HEK293T (cell line): ENCODE data around the gene NOXA1.

Experiments used
- ARNT ChIP-seq: fragments of 450-650 bp; IDR thresholded peaks from 2 replicates; pipeline ENCODE4 v1.6.1; 2017; ENCODE audit warnings: mild to moderate bottlenecking
- BHLHE40 ChIP-seq: fragments of 450-650 bp; IDR thresholded peaks from 2 replicates; pipeline ENCODE4 v1.6.1; 2016; ENCODE audit warnings: mild to moderate bottlenecking, moderate library complexity, borderline replicate concordance
- CTBP1 ChIP-seq: fragments of 450-650 bp; IDR thresholded peaks from 2 replicates; pipeline ENCODE4 v1.6.1; 2016; ENCODE audit warnings: borderline replicate concordance
- ELF4 ChIP-seq: fragments of 450-650 bp; IDR thresholded peaks from 2 replicates; pipeline ENCODE4 v1.6.1; 2017; ENCODE audit warnings: antibody characterized with exemption
- FOXA1 ChIP-seq: fragments of 450-650 bp; IDR thresholded peaks from 2 replicates; pipeline ENCODE4 v1.6.1; 2016; ENCODE audit warnings: mild to moderate bottlenecking
- FOXM1 ChIP-seq: fragments of 450-650 bp; IDR thresholded peaks from 2 replicates; pipeline ENCODE4 v1.6.1; 2017; ENCODE audit warnings: mild to moderate bottlenecking, borderline replicate concordance
- L3MBTL2 ChIP-seq: fragments of 450-650 bp; conservative IDR thresholded peaks from 2 replicates; pipeline ENCODE4 v1.6.1; 2016; ENCODE audit warnings: mild to moderate bottlenecking
- NFRKB ChIP-seq: fragments of 450-650 bp; IDR thresholded peaks from 2 replicates; pipeline ENCODE4 v1.6.1; 2016; ENCODE audit warnings: mild to moderate bottlenecking, moderate library complexity
- PKNOX1 ChIP-seq: fragments of 450-650 bp; IDR thresholded peaks from 2 replicates; pipeline ENCODE4 v1.6.1; 2016
- SP1 ChIP-seq: fragments of 450-650 bp; IDR thresholded peaks from 2 replicates; pipeline ENCODE4 v1.6.1; 2017
- SUZ12 ChIP-seq: fragments of 450-650 bp; IDR thresholded peaks from 2 replicates; pipeline ENCODE4 v1.6.1; 2016; ENCODE audit warnings: mild to moderate bottlenecking
- TARDBP ChIP-seq: fragments of 450-650 bp; IDR thresholded peaks from 2 replicates; pipeline ENCODE4 v1.6.1; 2016
- ZNF384 ChIP-seq: fragments of 450-650 bp; IDR thresholded peaks from 2 replicates; pipeline ENCODE4 v1.6.1; 2016

- TF ChIP-seq CTBP1 (no peak), BHLHE40 (no peak), NFRKB (no peak), SUZ12 (no peak), SP1 (no peak), ELF4 (no peak), PKNOX1 (no peak), FOXM1 (no peak), ARNT (no peak), L3MBTL2 (no peak), TARDBP (no peak), ZNF384 (no peak), FOXA1 (no peak)
Measured at GRCh38 chr9:137478613-137478961, 55.4 kb downstream of the NOXA1 start.
